Heart left ventricle (tissue), 16 donors: ENCODE measurements around the gene UBE2R2. TPM values are rescaled to one million over a fixed set of nuclear protein-coding genes. Genes with fewer than 3 reads are reported as not detected.

Experiments
- ATAC-seq, 4 donors: fragments of 200-7000 bp; cut with Tn5 transposase; one replicate each; pipeline ENCODE4 v1.9.1; 2020 to 2022; ENCODE audit warnings: moderate library complexity in 4 of 4, mild to moderate bottlenecking in 3 of 4, moderate number of reproducible peaks in 1 of 4
- DNase-seq, 5 donors: peaks; one replicate each; pipeline ENCODE4 v3.0.0-alpha.2; 2020
- H3K27ac ChIP-seq, 12 donors: fragments of 200-600 bp; sonication (generic) in 4 of 12; one replicate each; pipeline versions ENCODE4 v1.5.0 to v1.8.0; 2016 to 2022; ENCODE audit warnings: mild to moderate bottlenecking in 2 of 12
- H3K27me3 ChIP-seq, 9 donors: fragments of 200-600 bp; sonication (generic) in 2 of 9; one replicate each; pipeline versions ENCODE4 v1.5.1 to v1.8.0; 2016 to 2022; ENCODE audit warnings: mild to moderate bottlenecking in 3 of 9
- H3K36me3 ChIP-seq, 9 donors: fragments of 200-600 bp; sonication (generic) in 2 of 9; one replicate each; pipeline versions ENCODE4 v1.5.0 to v1.8.0; 2018 to 2022; ENCODE audit warnings: mild to moderate bottlenecking in 2 of 9
- H3K4me1 ChIP-seq, 12 donors: fragments of 200-600 bp; sonication (generic) in 4 of 12; one replicate each; pipeline versions ENCODE4 v1.5.0 to v1.8.0; 2016 to 2022; ENCODE audit warnings: mild to moderate bottlenecking in 3 of 12
- H3K4me3 ChIP-seq, 12 donors: fragments of 200-600 bp; sonication (generic) in 4 of 12; one replicate each; pipeline versions ENCODE4 v1.5.0 to v1.8.0; 2017 to 2022; ENCODE audit warnings: mild to moderate bottlenecking in 9 of 12, moderate library complexity in 4 of 12
- H3K9me3 ChIP-seq, 12 donors: fragments of 200-600 bp; sonication (generic) in 4 of 12; one replicate each; pipeline versions ENCODE4 v1.5.0 to v1.8.0; 2016 to 2022; ENCODE audit warnings: mild to moderate bottlenecking in 1 of 12
- CTCF ChIP-seq, 12 donors: fragments of 200-600 bp; sonication (generic) in 4 of 12; IDR thresholded peaks; one replicate each; pipeline versions ENCODE4 v1.5.0 to v1.8.0; 2018 to 2022; ENCODE audit warnings: antibody characterized with exemption in 12 of 12, mild to moderate bottlenecking in 5 of 12
- POLR2A ChIP-seq, 2 donors: fragments of 450-650 bp; IDR thresholded peaks; one replicate each; pipeline ENCODE4 v1.6.1; 2017; ENCODE audit warnings: antibody characterized with exemption in 2 of 2, mild to moderate bottlenecking in 2 of 2, moderate library complexity in 2 of 2
- WGBS, 4 donors: extraction: QIAGEN DNeasy Blood & Tissue Kit in 2 of 4; methylation state at CpG; one replicate each; pipeline versions ENCODE4 v1.1.5 to v1.1.7; 2013 to 2018; 5-methylcytosine and 5-hydroxymethylcytosine counted together
- intact Hi-C, 10 donors: fragments of 100-400 bp; cut with DNase I; formaldehyde crosslinking; loops; one replicate each; pipeline versions ENCODE4 v1.11.1 to v1.14.2; 2022
- polyA plus RNA-seq, 2 donors: library from polyadenylated mRNA; stranded (reverse); fragments of 200-250 nt; gene quantifications; one replicate each; pipeline ENCODE4 v1.2.3, GENCODE V29; 2013
- total RNA-seq, 9 donors: library from RNA; depleted of rRNA in 2 of 9; stranded (reverse); fragments of >200 nt in 2 of 9; fragmentation: NEBNext Ultra II Directional in 3 of 9; extraction: Animal tissue kit (Norgen Biotek cat#: 25700) in 3 of 9; gene quantifications; one replicate each; pipeline versions ENCODE4 v1.1.0 to v1.2.4, GENCODE V29; 2016 to 2023
- donor health status: ischemic (EF 13 %, LVEDD 7.1; RV severe dilation, severe dysfunction).
- donor health status: healthy with polysubstance abuse.
- donor health status: DM: no; HTN: yes; CAD: no.
- donor health status: DM: no; HTN: no; CAD: no.
- donor health status: ischemic (EF 25% LVEDD 6.9; RV normal size, moderate dysfunction).
- donor health status: ischemic (EF 25% LVEDD 5.7; RV mildly dilated, moderate dysfunction).
- donor health status: healthy.
- donor health status: DM: yes; HTN: yes; CAD: no.
- donor health status: ischemic (EF 35%, LVEDD 5.7; RV mildly dilated, moderate dysfunction).
- donor health status: nonischemic (EF 11% LVEDD 7.7; RV severe dilation, severe dysfunction).
- donor health status: DM: yes; HTN: yes; CAD: no.
- donor health status: PGD.
- donor health status: ischemic (EF 29% LVEDD 5.4; RV normal size, mild dysfunction).
- donor health status: nonischemic (EF 23%, LVEDD 6.1; RV moderate dilation, normal function).

The UBE2R2 gene
- total and polyA plus RNA-seq, 11 donors = 18.6 to 45.7 (median 39.5) TPM

GRCh38 chr9:33939924-33940874 lies 123.2 kb downstream of the UBE2R2 start:
- Histone ChIP-seq H3K36me3 (peaks cover 0 to 86% (median 68%) of the 10 kb centered on the region in 9 donors), H3K27me3 (no peaks in the 10 kb centered on the region), H3K27ac (no peak overlapping the region), H3K9me3 (no peaks in the 10 kb centered on the region), H3K4me3 (no peak overlapping the region), H3K4me1 (peaks cover 0 to 13% (median 0%) of the 10 kb centered on the region in 12 donors)
- WGBS, 4 donors = 76 to 78% (median 77%) methylated on average over 9 of the region's 9 CpGs
- DNase-seq (no peak), ATAC-seq (no peak)
- TF ChIP-seq CTCF (IDR thresholded peaks at IDR 0.05) (no peak), POLR2A (IDR thresholded peaks at IDR 0.05) (no peak)
- intact Hi-C loops = loop anchor here in 2 of 10 donors (10.0 kb wide), 1 partner anchor 65 kb away; no protein-coding TSS in a partner anchor

- no peaks in the 10 kb centered on the region for H3K9me3 ChIP-seq
- intact Hi-C loops = no loop called here
- no peak overlapping the region for H3K27ac ChIP-seq
- peaks cover 0 to 18% (median 0%) of the 10 kb centered on the region in 12 donors for H3K4me1 ChIP-seq
- no peaks in the 10 kb centered on the region for H3K27me3 ChIP-seq
- TF ChIP-seq POLR2A (IDR thresholded peaks at IDR 0.05) (no peak), CTCF (IDR thresholded peaks at IDR 0.05) (no peak)
- no peak overlapping the region for H3K4me3 ChIP-seq
- 97 to 99% (median 98%) methylated on average over 3 of the region's 3 CpGs for WGBS, 4 donors
- H3K36me3 ChIP-seq = peaks cover 0 to 85% (median 72%) of the 10 kb centered on the region in 9 donors
- ATAC-seq (no peak), DNase-seq (no peak)
Observed at GRCh38 chr9:33942471-33943083, 125.6 kb downstream of the UBE2R2 start.

DNA sequence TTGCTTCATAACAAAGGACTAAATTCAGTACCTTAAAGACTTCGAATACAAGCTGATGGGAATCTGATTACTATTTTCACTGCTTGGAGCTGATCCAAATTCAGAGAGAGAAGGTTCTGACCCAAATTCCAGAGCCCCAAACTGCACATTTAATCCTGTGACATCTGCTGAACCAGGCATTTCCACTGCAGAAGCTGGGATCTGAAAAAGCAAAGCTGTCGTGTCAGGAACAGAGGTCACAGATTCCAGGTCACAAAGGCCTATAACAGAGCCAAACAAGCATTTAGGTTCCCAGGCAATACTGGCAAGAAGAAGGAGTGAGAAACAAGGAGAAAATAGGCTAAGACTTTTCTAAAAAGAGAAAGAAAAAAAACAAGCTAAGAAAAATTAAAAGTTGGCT lies 126.4 kb downstream of the UBE2R2 start:
- intact Hi-C loops = no loop called here
- DNase-seq (no peak), ATAC-seq (no peak)
- 26 to 48% (median 42%) methylated on average over 2 of the region's 2 CpGs for WGBS, 4 donors
- Histone ChIP-seq H3K36me3 (peaks cover 0 to 85% (median 73%) of the 10 kb centered on the region in 9 donors), H3K27ac (no peak overlapping the region), H3K4me1 (peaks cover 0 to 18% (median 0%) of the 10 kb centered on the region in 12 donors), H3K4me3 (no peak overlapping the region), H3K27me3 (no peaks in the 10 kb centered on the region), H3K9me3 (no peaks in the 10 kb centered on the region)
- TF ChIP-seq CTCF (IDR thresholded peaks at IDR 0.05) (no peak), POLR2A (IDR thresholded peaks at IDR 0.05) (no peak)
